ENCODE measurements around the gene GLIPR1.

- no peak for TF ChIP-seq CSRNP3 (CRISPR knock-in tag; IDR thresholded peaks at IDR 0.05)
- TF ChIP-seq POU6F1 (CRISPR knock-in tag; IDR thresholded peaks at IDR 0.05; ENCODE audit: borderline replicate concordance, low read depth) = no peak
- no peak for TF ChIP-seq ZFP30 (CRISPR knock-in tag; IDR thresholded peaks at IDR 0.05)
- no peak for TF ChIP-seq OSR1 (CRISPR knock-in tag; IDR thresholded peaks at IDR 0.05)
- no peak for TF ChIP-seq ZFP3 (CRISPR knock-in tag; IDR thresholded peaks at IDR 0.05)
- no peak for TF ChIP-seq PATZ1 (CRISPR knock-in tag; IDR thresholded peaks at IDR 0.05; ENCODE audit: borderline replicate concordance)
Observed at GRCh38 chr12:75529316-75529715, 48.8 kb downstream of the GLIPR1 start.
